HEK293T (cell line): Measurements from ENCODE around the gene SNX9.

Source experiments
- FOXA1 ChIP-seq: fragments of 450-650 bp; IDR thresholded peaks from 2 replicates; pipeline ENCODE4 v1.6.1; 2016; ENCODE audit warnings: mild to moderate bottlenecking
- SP1 ChIP-seq: fragments of 450-650 bp; IDR thresholded peaks from 2 replicates; pipeline ENCODE4 v1.6.1; 2017

GRCh38 chr6:157946865-157947532 lies 124.0 kb downstream of the SNX9 start:
- TF ChIP-seq SP1 (no peak), FOXA1 (no peak)
